Measurements from ENCODE around the gene AKAP13. TPM values are rescaled to one million over a fixed set of nuclear protein-coding genes. Genes with fewer than 3 reads are reported as not detected.

Gene AKAP13
- total RNA-seq, 2 experiments from 2014 or later, result 282 to 304 TPM

GRCh38 chr15:85769182-85769900 is 388.9 kb downstream of the AKAP13 start:
- H3K4me3 ChIP-seq (ENCODE audit: low read length), result no peak overlapping the region
- TF ChIP-seq CTCF (IDR thresholded peaks at IDR 0.05), result no peak
- no peak for DNase-seq
- intact Hi-C loops (cut with DNase I, micrococcal nuclease), result no loop called here
- Mint-ChIP-seq H3K27ac (no peak overlapping the region), H3K9me3 (no peaks in the 10 kb centered on the region), H3K4me1 (ENCODE audit: low read depth) (peaks cover 14% of the 10 kb centered on the region), H3K36me3 (ENCODE audit: low read depth) (peaks cover 7% of the 10 kb centered on the region), H3K4me3 (no peak overlapping the region), H3K27me3 (no peaks in the 10 kb centered on the region)
- peaks cover 5% of the 10 kb centered on the region for H3K4me1 ChIP-seq (ENCODE audit: insufficient read depth, low read length)
- H3K36me3 ChIP-seq (ENCODE audit: insufficient read depth, low read length), result peaks cover 7% of the 10 kb centered on the region
- ChIA-PET POLR2A (no interaction called here), CTCF (no interaction called here)
- H3K27ac ChIP-seq (ENCODE audit: low read depth in 1 of 2, low read length in 2 of 2), result no peak overlapping the region
- no peak for ATAC-seq (ENCODE audit: poor library complexity)
- no peaks in the 10 kb centered on the region for H3K27me3 ChIP-seq (ENCODE audit: control insufficient read depth in 1 of 2, insufficient read depth in 2 of 2, low read length in 2 of 2)
- no peaks in the 10 kb centered on the region for H3K9me3 ChIP-seq (ENCODE audit: control insufficient read depth in 1 of 2, insufficient read depth in 1 of 2, low read length in 2 of 2)

- ChIA-PET CTCF (no interaction called here), POLR2A (no interaction called here)
- Histone ChIP-seq H3K27me3 (ENCODE audit: control insufficient read depth in 1 of 2, insufficient read depth in 2 of 2, low read length in 2 of 2) (no peaks in the 10 kb centered on the region), H3K9me3 (ENCODE audit: control insufficient read depth in 1 of 2, insufficient read depth in 1 of 2, low read length in 2 of 2) (no peaks in the 10 kb centered on the region), H3K27ac (ENCODE audit: low read depth in 1 of 2, low read length in 2 of 2) (no peak overlapping the region), H3K4me3 (ENCODE audit: low read length) (no peak overlapping the region), H3K36me3 (ENCODE audit: insufficient read depth, low read length) (peaks cover 7% of the 10 kb centered on the region), H3K4me1 (ENCODE audit: insufficient read depth, low read length) (peaks cover 5% of the 10 kb centered on the region)
- ATAC-seq (ENCODE audit: poor library complexity) (no peak), DNase-seq (no peak)
- Mint-ChIP-seq H3K27ac (no peak overlapping the region), H3K4me1 (ENCODE audit: low read depth) (peaks cover 14% of the 10 kb centered on the region), H3K9me3 (no peaks in the 10 kb centered on the region), H3K27me3 (no peaks in the 10 kb centered on the region), H3K36me3 (ENCODE audit: low read depth) (peaks cover 7% of the 10 kb centered on the region), H3K4me3 (no peak overlapping the region)
- intact Hi-C loops (cut with DNase I, micrococcal nuclease), result no loop called here
- no peak for TF ChIP-seq CTCF (IDR thresholded peaks at IDR 0.05)
These were observed 390.0 kb downstream of the AKAP13 start for GRCh38 chr15:85770096-85771041.

GRCh38 chr15:85771271-85771670 is 390.9 kb downstream of the AKAP13 start:
- DNase-seq, result no peak
- Histone ChIP-seq H3K4me3 (ENCODE audit: low read length) (no peak overlapping the region), H3K27me3 (ENCODE audit: control insufficient read depth in 1 of 2, insufficient read depth in 2 of 2, low read length in 2 of 2) (no peaks in the 10 kb centered on the region), H3K9me3 (ENCODE audit: control insufficient read depth in 1 of 2, insufficient read depth in 1 of 2, low read length in 2 of 2) (no peaks in the 10 kb centered on the region), H3K4me1 (ENCODE audit: insufficient read depth, low read length) (peaks cover 5% of the 10 kb centered on the region), H3K27ac (ENCODE audit: low read depth in 1 of 2, low read length in 2 of 2) (no peak overlapping the region), H3K36me3 (ENCODE audit: insufficient read depth, low read length) (peaks cover 7% of the 10 kb centered on the region)
- intact Hi-C loops (cut with DNase I, micrococcal nuclease), result no loop called here
- ChIA-PET POLR2A (no interaction called here), CTCF (no interaction called here)
- ATAC-seq (ENCODE audit: poor library complexity), result no peak
- Mint-ChIP-seq H3K36me3 (ENCODE audit: low read depth) (peaks cover 4% of the 10 kb centered on the region), H3K27me3 (no peaks in the 10 kb centered on the region), H3K4me3 (no peak overlapping the region), H3K9me3 (no peaks in the 10 kb centered on the region), H3K27ac (no peak overlapping the region), H3K4me1 (ENCODE audit: low read depth) (peaks cover 14% of the 10 kb centered on the region)
- TF ChIP-seq CTCF (IDR thresholded peaks at IDR 0.05), result no peak
